SHP77 (cell line): Measurements from ENCODE around the gene EGLN2.
A peak's percentile ranks its signal among the peaks of the same experiment; 100 is the strongest.
"Not testable (repeated sequence)": the region's sequence is repeated elsewhere in the genome, so short reads cannot be mapped to it uniquely, and the experiment has no call there.

Source experiments
- DNase-seq, 2 experiments: peaks; one replicate each; lab custom pipeline; 2025; lab: John Stamatoyannopoulos, UW

Gene EGLN2

DNA sequence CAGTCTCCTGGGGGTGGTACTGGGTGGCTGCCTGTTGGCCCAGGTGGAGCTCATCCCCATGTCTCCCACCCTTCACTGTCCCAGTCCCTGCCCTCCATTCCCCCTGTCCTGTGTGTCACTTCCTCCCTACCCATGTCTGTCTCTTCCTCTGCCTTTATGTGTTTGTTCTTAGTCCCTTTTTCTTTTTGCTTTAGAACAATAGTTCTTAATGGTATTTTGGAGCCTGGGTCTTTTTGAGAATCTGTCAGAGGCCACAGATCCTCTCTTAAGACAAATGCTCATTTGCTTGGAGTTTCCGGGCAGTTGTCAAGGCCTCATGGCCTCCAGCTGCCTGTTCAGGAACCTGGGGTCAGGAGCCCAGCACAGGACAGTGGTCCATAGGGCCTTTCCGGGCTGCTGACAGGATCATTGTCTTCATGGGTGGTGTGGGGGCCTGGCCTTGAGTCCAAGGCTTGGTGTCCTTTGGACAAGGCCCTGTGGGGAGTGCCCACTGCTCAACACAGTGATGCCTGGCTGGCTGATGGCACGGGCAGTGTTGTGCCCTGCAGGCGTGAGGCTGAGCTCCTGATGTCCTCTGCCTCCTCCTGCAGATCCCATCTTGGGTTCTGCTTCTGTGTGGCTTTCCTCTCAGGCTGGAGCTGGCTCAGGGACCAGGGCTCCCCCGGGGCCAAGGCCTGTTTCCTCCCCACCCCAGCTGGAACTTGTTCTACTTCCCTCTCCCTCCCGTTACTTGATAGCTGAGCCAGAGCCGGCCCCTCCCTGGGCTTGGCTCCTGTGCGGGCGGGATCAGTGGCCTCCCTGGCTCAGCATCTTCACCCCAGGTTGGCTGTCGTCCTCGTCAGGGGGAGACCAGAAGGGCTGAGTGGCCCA, 3.5 kb downstream of the EGLN2 start:
- DNase-seq, result no peak

GRCh38 chr19:40803170-40803856, 4.3 kb downstream of the EGLN2 start:
- no peak for DNase-seq

- no peak for DNase-seq
These were observed 5.1 kb downstream of the EGLN2 start for GRCh38 chr19:40803857-40804782.

GRCh38 chr19:40804783-40805242, 5.8 kb downstream of the EGLN2 start:
- DNase-seq, result no peak

DNA sequence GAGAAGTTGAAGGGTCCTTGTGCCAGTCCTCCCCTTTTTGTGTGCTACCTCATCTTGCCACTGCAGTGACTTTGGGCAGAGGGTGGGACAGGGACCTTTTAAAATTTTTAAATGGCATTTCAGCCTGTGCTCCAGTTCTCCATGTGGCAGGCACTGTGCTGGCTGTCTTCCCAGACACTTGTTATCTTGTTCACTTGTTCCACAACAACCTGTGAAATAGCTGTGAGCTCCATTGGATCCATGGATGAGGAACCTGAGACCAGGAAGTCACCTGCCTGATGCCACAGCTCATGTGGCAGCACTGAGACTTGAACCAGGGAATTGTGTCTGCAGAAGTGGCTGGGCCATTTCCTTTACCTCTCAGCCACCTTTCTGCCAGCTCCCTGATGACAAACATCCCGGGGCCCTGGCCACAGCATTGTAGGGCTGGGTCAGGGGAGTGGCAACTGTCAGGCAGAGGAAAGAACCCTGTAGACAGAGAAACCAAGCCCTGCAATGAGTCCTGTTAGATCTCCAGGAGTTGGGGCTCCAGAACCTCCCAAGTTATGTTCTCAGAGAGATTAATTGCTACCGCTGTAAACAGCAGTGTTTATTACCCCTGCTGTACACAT, 6.4 kb downstream of the EGLN2 start:
- DNase-seq, result no peak

- peak; percentile 76 to 89 for DNase-seq
These were observed 7.6 kb downstream of the EGLN2 start for GRCh38 chr19:40806423-40807146.

DNA sequence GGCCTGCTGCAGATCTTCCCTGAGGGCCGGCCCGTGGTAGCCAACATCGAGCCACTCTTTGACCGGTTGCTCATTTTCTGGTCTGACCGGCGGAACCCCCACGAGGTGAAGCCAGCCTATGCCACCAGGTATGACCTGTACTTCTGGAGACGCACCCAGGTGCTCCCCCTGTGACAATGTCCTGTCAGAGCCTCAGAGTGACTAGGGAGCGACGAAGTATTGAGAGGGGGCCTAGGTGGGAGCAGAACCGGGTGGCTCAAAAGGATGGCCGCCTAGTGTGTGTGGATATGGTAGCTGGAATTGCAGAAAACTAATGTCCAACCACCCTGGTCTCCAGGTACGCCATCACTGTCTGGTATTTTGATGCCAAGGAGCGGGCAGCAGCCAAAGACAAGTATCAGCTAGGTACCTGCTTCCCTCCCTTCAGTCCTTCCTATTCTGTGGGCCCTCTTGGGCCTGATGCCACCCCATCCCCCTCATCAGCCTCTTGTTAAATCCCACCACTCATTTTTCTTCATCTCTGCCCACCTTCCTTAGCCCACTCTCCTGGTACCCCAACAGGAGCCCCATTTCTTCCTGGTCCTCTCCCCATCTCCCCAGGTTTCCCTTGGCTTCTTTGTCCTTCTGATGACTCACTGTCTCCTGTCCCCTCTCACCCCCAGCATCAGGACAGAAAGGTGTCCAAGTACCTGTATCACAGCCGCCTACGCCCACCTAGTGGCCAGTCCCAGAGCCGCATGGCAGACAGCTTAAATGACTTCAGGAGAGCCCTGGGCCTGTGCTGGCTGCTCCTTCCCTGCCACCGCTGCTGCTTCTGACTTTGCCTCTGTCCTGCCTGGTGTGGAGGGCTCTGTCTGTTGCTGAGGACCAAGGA, 8.4 kb downstream of the EGLN2 start:
- DNase-seq, result peak; percentile 31 to 50

DNA sequence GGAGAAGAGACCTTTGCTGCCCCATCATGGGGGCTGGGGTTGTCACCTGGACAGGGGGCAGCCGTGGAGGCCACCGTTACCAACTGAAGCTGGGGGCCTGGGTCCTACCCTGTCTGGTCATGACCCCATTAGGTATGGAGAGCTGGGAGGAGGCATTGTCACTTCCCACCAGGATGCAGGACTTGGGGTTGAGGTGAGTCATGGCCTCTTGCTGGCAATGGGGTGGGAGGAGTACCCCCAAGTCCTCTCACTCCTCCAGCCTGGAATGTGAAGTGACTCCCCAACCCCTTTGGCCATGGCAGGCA, 9.0 kb downstream of the EGLN2 start:
- no peak for DNase-seq

GRCh38 chr19:40808497-40808896, 9.5 kb downstream of the EGLN2 start:
- DNase-seq, result no peak

GRCh38 chr19:40809358-40810086, 10.5 kb downstream of the EGLN2 start:
- no peak for DNase-seq

GRCh38 chr19:40810160-40810559, 11.2 kb downstream of the EGLN2 start:
- no peak for DNase-seq

GRCh38 chr19:40810649-40811408, 11.8 kb downstream of the EGLN2 start:
- DNase-seq, result peak; percentile 19 to 41

DNA sequence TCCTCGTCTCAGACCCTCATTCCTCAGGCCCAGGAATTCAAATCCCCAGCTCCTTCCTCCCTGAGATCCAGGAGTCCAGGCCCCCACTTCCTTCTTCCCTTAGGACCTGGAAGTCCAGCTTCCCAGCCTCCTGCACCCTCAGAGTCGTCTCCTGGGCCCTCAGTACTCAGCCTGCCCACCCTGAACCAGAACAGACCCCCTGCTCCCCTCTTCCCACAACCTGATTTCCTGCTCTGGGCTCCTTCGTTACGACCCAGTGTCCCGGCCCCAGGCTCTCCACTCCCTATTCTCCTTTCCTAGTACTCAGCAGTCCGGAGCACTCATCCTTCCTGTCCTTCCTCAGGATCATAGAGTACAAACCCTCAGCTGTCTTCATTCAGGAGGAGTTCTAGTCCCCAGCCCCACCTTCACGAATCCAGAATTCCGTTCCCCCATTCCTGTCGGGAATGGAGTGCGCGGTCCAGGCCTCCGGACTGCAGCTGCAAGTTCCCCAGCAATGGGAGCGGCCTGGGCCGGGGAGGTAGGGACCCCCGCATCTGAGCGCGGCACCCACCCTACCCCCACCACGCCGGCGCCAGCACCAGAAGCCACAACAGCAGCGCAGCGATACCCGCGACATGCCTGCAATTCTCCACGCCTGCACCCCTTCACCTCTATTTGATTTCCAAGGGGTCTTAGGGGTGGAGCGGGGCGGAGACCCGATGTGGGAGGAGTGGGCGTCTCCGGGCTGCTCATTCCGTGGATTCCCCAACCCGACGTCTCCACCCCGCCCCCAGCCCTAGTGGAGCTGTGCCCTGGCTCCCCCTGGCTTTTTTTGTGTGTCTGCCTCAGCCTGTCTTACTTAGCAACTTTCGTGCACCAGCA, 12.7 kb downstream of the EGLN2 start:
- DNase-seq, result no peak

DNA sequence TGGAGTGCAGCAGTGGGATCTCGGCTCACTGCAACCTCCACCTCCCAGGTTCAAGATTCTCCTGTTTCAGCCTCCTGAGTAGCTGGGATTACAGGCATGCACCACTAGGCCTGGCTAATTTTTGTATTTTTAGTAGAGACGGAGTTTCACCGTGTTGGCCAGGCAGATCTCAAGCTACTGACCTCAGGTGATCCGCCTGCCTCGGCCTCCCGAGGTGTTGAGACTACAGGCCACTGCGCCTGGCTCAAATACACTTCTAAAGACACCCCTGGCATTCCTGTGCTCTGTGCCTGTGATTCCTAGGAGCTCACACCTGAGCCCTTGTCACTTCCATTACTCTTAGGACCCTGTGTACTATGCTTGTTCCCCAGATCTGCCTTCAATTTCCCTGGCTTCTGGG, 13.6 kb downstream of the EGLN2 start:
- DNase-seq, result not testable (repeated sequence)

DNA sequence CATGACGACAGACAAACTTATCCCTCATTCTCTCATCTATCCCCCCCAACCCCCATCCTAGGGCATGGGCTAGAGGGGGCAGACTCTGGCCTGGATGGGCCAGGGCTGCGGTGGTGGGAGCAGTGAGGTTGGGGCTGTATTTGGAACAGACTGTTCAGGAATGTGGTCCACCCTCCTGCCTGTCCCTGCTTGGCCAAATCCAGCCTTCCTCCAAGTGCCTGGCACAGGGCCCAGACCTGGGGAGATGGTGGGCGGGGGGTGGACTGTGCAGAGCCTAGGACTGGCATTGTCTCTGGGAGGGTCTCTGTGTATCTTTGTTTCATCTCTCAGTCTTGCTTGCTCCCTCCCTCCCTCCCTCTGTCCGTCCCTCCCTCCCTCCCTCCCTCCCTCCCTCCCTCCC, 14.2 kb downstream of the EGLN2 start:
- no peak for DNase-seq

DNA sequence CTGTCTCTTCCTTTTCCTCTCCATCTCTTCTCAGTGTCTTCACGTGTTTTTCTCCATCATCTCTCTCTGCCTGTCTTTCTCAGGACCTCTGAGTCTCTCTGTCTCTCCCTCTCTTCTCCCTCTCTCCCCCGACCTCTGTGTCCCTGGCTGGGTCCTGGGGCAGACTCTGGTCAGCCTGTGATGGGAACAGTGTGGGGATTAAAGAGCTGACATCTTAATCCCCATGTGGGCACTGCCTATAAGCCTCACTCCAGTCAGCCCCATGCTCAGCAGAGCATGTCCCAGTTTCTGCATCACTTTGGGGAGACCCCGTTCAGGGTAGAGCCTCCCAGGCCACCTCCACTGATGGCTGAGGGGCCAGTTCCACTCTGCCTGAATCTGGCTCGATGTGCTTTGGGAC, 16.2 kb downstream of the EGLN2 start:
- DNase-seq, result no peak

- peak; percentile 20 to 45 for DNase-seq
These were observed 19.7 kb downstream of the EGLN2 start for GRCh38 chr19:40818480-40819399.
